Activated naive CD4-positive, alpha-beta T cell treated with anti-CD3 and anti-CD28 coated beads, Interleukin-2, amount 50 U/mL, for 72 hours (primary cell): ENCODE results near the gene SGMS1. TPM values are rescaled to one million over a fixed set of nuclear protein-coding genes. Genes with fewer than 3 reads are reported as not detected.
"Not testable (repeated sequence)": the region's sequence is repeated elsewhere in the genome, so short reads cannot be mapped to it uniquely, and the experiment has no call there.

Experiments used
- ATAC-seq, 2 donors: fragments of 150-1000 bp; cut with Tn5 transposase; 2 replicates each; pipeline ENCODE4 v1.10.0; 2021; ENCODE audit warnings: mild to moderate bottlenecking in 2 of 2, moderate library complexity in 2 of 2
- DNase-seq, 2 donors: peaks; one replicate each; pipeline ENCODE4 v3.0.0; 2021 to 2022; ENCODE audit warnings: low spot score in 2 of 2
- H3K27ac Mint-ChIP-seq, 2 donors: one replicate each; pipeline ENCODE4 v1.8.0; 2022; ENCODE audit warnings: mild to moderate bottlenecking in 2 of 2, mixed read lengths in 2 of 2
- H3K36me3 Mint-ChIP-seq, 2 donors: one replicate each; pipeline ENCODE4 v1.8.0; 2022; ENCODE audit warnings: mixed read lengths in 2 of 2
- H3K9me3 Mint-ChIP-seq, 2 donors: one replicate each; pipeline ENCODE4 v1.8.0; 2022; ENCODE audit warnings: mixed read lengths in 2 of 2
- total RNA-seq, 2 donors: library from RNA; stranded (reverse); gene quantifications; one replicate each; pipeline ENCODE4 v1.2.3, GENCODE V29; 2022

The SGMS1 gene
- total RNA-seq, 2 donors from 2014 or later: 8.1 to 11.2 TPM

- ATAC-seq (peak; percentile 26 to 65), DNase-seq (no peak)
- H3K27ac Mint-ChIP-seq: peak overlapping the region in 1 of 2 donors; percentile 57
- no peaks in the 10 kb centered on the region for H3K9me3 Mint-ChIP-seq
- H3K36me3 Mint-ChIP-seq: peaks cover 0 to 11% of the 10 kb centered on the region in 2 donors
These were observed 197.3 kb downstream of the SGMS1 start for GRCh38 chr10:50426485-50426884.

GRCh38 chr10:50425215-50425614 is 198.5 kb downstream of the SGMS1 start:
- not testable (repeated sequence) for H3K9me3 Mint-ChIP-seq, H3K27ac Mint-ChIP-seq, ATAC-seq, DNase-seq
- peaks cover 0 to 11% of the 10 kb centered on the region in 2 donors for H3K36me3 Mint-ChIP-seq

GRCh38 chr10:50423448-50423847 is 200.3 kb downstream of the SGMS1 start:
- no peak for ATAC-seq
- H3K27ac Mint-ChIP-seq: no peak overlapping the region
- H3K9me3 Mint-ChIP-seq: no peaks in the 10 kb centered on the region
- peaks cover 0 to 11% of the 10 kb centered on the region in 2 donors for H3K36me3 Mint-ChIP-seq
- DNase-seq: no peak

GRCh38 chr10:50422259-50422658 is 201.5 kb downstream of the SGMS1 start:
- DNase-seq: no peak
- Mint-ChIP-seq H3K36me3 (peaks cover 0 to 5% of the 10 kb centered on the region in 2 donors), H3K9me3 (no peaks in the 10 kb centered on the region), H3K27ac (no peak overlapping the region)
- no peak for ATAC-seq

- ATAC-seq (peak in 1 of 2 donors; percentile 25), DNase-seq (peak in 1 of 2 donors; percentile 27)
- Mint-ChIP-seq H3K27ac (no peak overlapping the region), H3K9me3 (no peaks in the 10 kb centered on the region), H3K36me3 (no peaks in the 10 kb centered on the region)
These were observed 202.6 kb downstream of the SGMS1 start for GRCh38 chr10:50421026-50421719.

- no peaks in the 10 kb centered on the region for H3K9me3 Mint-ChIP-seq
- H3K27ac Mint-ChIP-seq: no peak overlapping the region
- ATAC-seq (no peak), DNase-seq (no peak)
- H3K36me3 Mint-ChIP-seq: no peaks in the 10 kb centered on the region
These were observed 203.6 kb downstream of the SGMS1 start for GRCh38 chr10:50420196-50420595.

GRCh38 chr10:50419756-50420155 is 204.0 kb downstream of the SGMS1 start:
- H3K27ac Mint-ChIP-seq: no peak overlapping the region
- no peaks in the 10 kb centered on the region for H3K36me3 Mint-ChIP-seq
- DNase-seq (no peak), ATAC-seq (no peak)
- no peaks in the 10 kb centered on the region for H3K9me3 Mint-ChIP-seq

- no peaks in the 10 kb centered on the region for H3K36me3 Mint-ChIP-seq
- ATAC-seq: no peak
These were observed 204.7 kb downstream of the SGMS1 start for GRCh38 chr10:50419091-50419490.

GRCh38 chr10:50417886-50418830 is 205.6 kb downstream of the SGMS1 start:
- Mint-ChIP-seq H3K36me3 (no peaks in the 10 kb centered on the region), H3K27ac (peak overlapping the region in 1 of 2 donors; percentile 46), H3K9me3 (no peaks in the 10 kb centered on the region)
- DNase-seq: peak; percentile 54 to 67
- peak; percentile 96 to 98 for ATAC-seq

More at GRCh38 chr10:50419091-50419490, 204.7 kb downstream of the SGMS1 start:
- Mint-ChIP-seq H3K9me3 (no peaks in the 10 kb centered on the region), H3K27ac (no peak overlapping the region)
- no peak for DNase-seq

GRCh38 chr10:50417486-50417885 is 206.3 kb downstream of the SGMS1 start:
- peak; percentile 2 to 6 for ATAC-seq
- no peaks in the 10 kb centered on the region for H3K36me3 Mint-ChIP-seq
- no peak for DNase-seq
- no peaks in the 10 kb centered on the region for H3K9me3 Mint-ChIP-seq
- peak overlapping the region in 1 of 2 donors; percentile 46 for H3K27ac Mint-ChIP-seq

GRCh38 chr10:50416881-50417280 is 206.9 kb downstream of the SGMS1 start:
- Mint-ChIP-seq H3K9me3 (no peaks in the 10 kb centered on the region), H3K36me3 (no peaks in the 10 kb centered on the region), H3K27ac (no peak overlapping the region)
- ATAC-seq (no peak), DNase-seq (no peak)

- Mint-ChIP-seq H3K9me3 (no peaks in the 10 kb centered on the region), H3K36me3 (no peaks in the 10 kb centered on the region), H3K27ac (no peak overlapping the region)
- no peak for ATAC-seq
- DNase-seq: no peak
These were observed 207.5 kb downstream of the SGMS1 start for GRCh38 chr10:50416181-50416824.

- no peaks in the 10 kb centered on the region for H3K9me3 Mint-ChIP-seq
- no peak for DNase-seq
- no peaks in the 10 kb centered on the region for H3K36me3 Mint-ChIP-seq
- no peak overlapping the region for H3K27ac Mint-ChIP-seq
- no peak for ATAC-seq
These were observed 208.5 kb downstream of the SGMS1 start for GRCh38 chr10:50415292-50415691.

GRCh38 chr10:50410066-50410811 is 213.5 kb downstream of the SGMS1 start:
- ATAC-seq: peak; percentile 26 to 78

GRCh38 chr10:50407076-50407801 is 216.5 kb downstream of the SGMS1 start:
- DNase-seq (no peak), ATAC-seq (no peak)
- Mint-ChIP-seq H3K27ac (no peak overlapping the region), H3K36me3 (peaks cover 15 to 24% of the 10 kb centered on the region in 2 donors), H3K9me3 (peaks cover 0 to 6% of the 10 kb centered on the region in 2 donors)

More at GRCh38 chr10:50410066-50410811, 213.5 kb downstream of the SGMS1 start:
- peaks cover 0 to 6% of the 10 kb centered on the region in 2 donors for H3K9me3 Mint-ChIP-seq
- peak overlapping the region in 1 of 2 donors; percentile 31 for H3K27ac Mint-ChIP-seq
- no peak for DNase-seq
- H3K36me3 Mint-ChIP-seq: peaks cover 6 to 15% of the 10 kb centered on the region in 2 donors
